Lung (tissue), 12 donors: ENCODE results near the gene GALK2. TPM values are rescaled to one million over a fixed set of nuclear protein-coding genes. Genes with fewer than 3 reads are reported as not detected.
"Not testable (repeated sequence)": the region's sequence is repeated elsewhere in the genome, so short reads cannot be mapped to it uniquely, and the experiment has no call there.

Experiments
- ATAC-seq: fragments of 200-7000 bp; cut with Tn5 transposase; one replicate; pipeline ENCODE4 v1.9.1; 2020; ENCODE audit warnings: moderate number of reproducible peaks; ENCODE audit not compliant: insufficient read depth, low FRiP score
- DNase-seq, 3 donors: peaks; one replicate each; pipeline ENCODE4 v3.0.0-alpha.2; 2013 to 2017
- H3K27ac ChIP-seq, 2 donors: one replicate each; pipeline ENCODE4 v1.5.1; 2013; ENCODE audit warnings: mild to moderate bottlenecking in 2 of 2, moderate library complexity in 2 of 2, control low read depth in 1 of 2, inconsistent platforms in 1 of 2, low read depth in 1 of 2, low read length in 1 of 2
- H3K27me3 ChIP-seq, 3 donors: one replicate each; pipeline ENCODE4 v1.5.1; 2013; ENCODE audit warnings: low read length in 2 of 3; ENCODE audit not compliant: control insufficient read depth in 3 of 3, insufficient read depth in 3 of 3
- H3K36me3 ChIP-seq, 4 donors: one replicate each; pipeline ENCODE4 v1.5.1; 2013; ENCODE audit warnings: low read length in 4 of 4, mild to moderate bottlenecking in 1 of 4, moderate library complexity in 1 of 4; ENCODE audit not compliant: control insufficient read depth in 4 of 4, insufficient read depth in 4 of 4
- H3K4me1 ChIP-seq, 5 donors: one replicate each; pipeline ENCODE4 v1.5.1; 2013; ENCODE audit warnings: low read length in 5 of 5, mild to moderate bottlenecking in 2 of 5, moderate library complexity in 1 of 5; ENCODE audit not compliant: control insufficient read depth in 5 of 5, insufficient read depth in 5 of 5
- H3K4me3 ChIP-seq: one replicate; pipeline ENCODE4 v1.5.1; 2013; ENCODE audit warnings: mild to moderate bottlenecking, control low read depth, moderate library complexity
- H3K9ac ChIP-seq, 2 donors: one replicate each; pipeline ENCODE4 v1.5.1; 2013; ENCODE audit warnings: low read length in 2 of 2, control low read depth in 1 of 2; ENCODE audit not compliant: insufficient read depth in 1 of 2
- H3K9me3 ChIP-seq, 4 donors: one replicate each; pipeline ENCODE4 v1.5.1; 2013; ENCODE audit warnings: low read length in 3 of 4, mild to moderate bottlenecking in 1 of 4, moderate library complexity in 1 of 4; ENCODE audit not compliant: control insufficient read depth in 4 of 4, insufficient read depth in 3 of 4
- WGBS, 2 donors: extraction: QIAGEN DNeasy Blood & Tissue Kit; methylation state at CpG; one replicate each; pipeline ENCODE4 v1.1.7; 2013; 5-methylcytosine and 5-hydroxymethylcytosine counted together
- polyA plus RNA-seq, 2 donors: library from polyadenylated mRNA; stranded (reverse); fragments of 200-250 nt; gene quantifications; one replicate each; pipeline ENCODE4 v1.2.1, GENCODE V29; 2013
- total RNA-seq, 2 donors: library from RNA; depleted of rRNA in 1 of 2; stranded (reverse); fragments of >200 nt in 1 of 2; gene quantifications; one replicate each; pipeline ENCODE4 v1.2.1, GENCODE V29; 2014 to 2021
- TF ChIP-seq, protein P1 (sequence below): IDR thresholded peaks from 2 replicates; pipeline ENCODE4 v1.5.1; 2012; ENCODE audit warnings: mild to moderate bottlenecking; ENCODE audit errors: control extremely low read depth, extremely low read depth
- donor health status: control.
- donor health status: control.
- donor health status: Bipolar disorder and iron deficiency.
- donor health status: healthy.
- donor health status: DM: yes; HTN: yes; CAD: no.

The GALK2 gene
- total and polyA plus RNA-seq, 4 donors: 12.4 to 44.8 (median 34.0) TPM

DNA sequence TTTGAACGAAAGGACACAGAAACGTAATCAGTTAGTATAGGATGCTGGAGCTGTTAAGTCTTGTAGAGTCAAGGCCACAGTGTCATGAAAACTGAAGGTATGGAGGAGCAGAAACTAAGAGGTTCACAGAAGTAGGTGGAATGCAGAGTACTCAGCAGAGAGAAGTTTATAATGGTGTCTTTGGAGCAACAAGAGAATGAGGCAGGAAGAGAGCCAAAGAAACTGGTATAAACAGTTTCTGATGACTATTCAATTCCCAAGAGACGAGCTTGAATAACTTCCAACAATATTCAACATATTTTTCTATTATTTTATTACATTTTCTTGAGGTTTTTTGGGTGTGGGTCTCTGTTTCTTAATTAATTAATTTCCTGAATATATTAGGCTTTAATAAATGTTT is 29.6 kb downstream of the GALK2 start:
- TF ChIP-seq, protein P1, sequence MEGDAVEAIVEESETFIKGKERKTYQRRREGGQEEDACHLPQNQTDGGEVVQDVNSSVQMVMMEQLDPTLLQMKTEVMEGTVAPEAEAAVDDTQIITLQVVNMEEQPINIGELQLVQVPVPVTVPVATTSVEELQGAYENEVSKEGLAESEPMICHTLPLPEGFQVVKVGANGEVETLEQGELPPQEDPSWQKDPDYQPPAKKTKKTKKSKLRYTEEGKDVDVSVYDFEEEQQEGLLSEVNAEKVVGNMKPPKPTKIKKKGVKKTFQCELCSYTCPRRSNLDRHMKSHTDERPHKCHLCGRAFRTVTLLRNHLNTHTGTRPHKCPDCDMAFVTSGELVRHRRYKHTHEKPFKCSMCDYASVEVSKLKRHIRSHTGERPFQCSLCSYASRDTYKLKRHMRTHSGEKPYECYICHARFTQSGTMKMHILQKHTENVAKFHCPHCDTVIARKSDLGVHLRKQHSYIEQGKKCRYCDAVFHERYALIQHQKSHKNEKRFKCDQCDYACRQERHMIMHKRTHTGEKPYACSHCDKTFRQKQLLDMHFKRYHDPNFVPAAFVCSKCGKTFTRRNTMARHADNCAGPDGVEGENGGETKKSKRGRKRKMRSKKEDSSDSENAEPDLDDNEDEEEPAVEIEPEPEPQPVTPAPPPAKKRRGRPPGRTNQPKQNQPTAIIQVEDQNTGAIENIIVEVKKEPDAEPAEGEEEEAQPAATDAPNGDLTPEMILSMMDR: no peak
- H3K4me1 ChIP-seq: peaks cover 0 to 10% (median 4%) of the 10 kb centered on the region in 5 donors
- ATAC-seq (no peak), DNase-seq (peak in 2 of 3 donors; percentile 14 to 49)
- peaks cover 0 to 6% (median 3%) of the 10 kb centered on the region in 4 donors for H3K36me3 ChIP-seq
- WGBS, 2 donors: 63 to 70% methylated on average over 3 of the region's 3 CpGs
- H3K4me3 ChIP-seq: no peak overlapping the region
- no peaks in the 10 kb centered on the region for H3K27me3 ChIP-seq
- no peak overlapping the region for H3K27ac ChIP-seq
- H3K9ac ChIP-seq: no peak overlapping the region
- no peaks in the 10 kb centered on the region for H3K9me3 ChIP-seq

DNA sequence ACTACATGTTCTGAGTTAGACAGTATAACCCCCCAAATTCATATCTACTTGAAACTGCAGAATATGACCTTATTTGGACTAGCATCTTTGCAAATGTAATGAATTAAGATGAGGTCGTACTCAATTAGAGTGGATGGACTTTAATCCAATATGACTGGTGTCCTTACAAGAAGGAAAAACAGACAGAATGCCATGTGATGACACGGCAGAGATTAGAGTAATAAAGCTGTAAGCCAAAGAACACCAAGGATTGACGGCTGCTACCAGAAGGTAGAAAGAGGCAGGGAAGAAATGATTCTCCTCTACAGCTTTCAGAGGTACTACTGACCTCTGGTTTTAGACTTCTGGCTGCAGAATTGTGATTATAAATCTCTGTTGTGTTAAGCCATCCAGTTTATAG is 30.3 kb downstream of the GALK2 start:
- DNase-seq (no peak), ATAC-seq (no peak)
- H3K27me3 ChIP-seq: no peaks in the 10 kb centered on the region
- TF ChIP-seq, protein P1: no peak
- H3K36me3 ChIP-seq: peaks cover 0 to 6% (median 4%) of the 10 kb centered on the region in 4 donors
- no peak overlapping the region for H3K9ac ChIP-seq
- no peaks in the 10 kb centered on the region for H3K9me3 ChIP-seq
- H3K4me1 ChIP-seq: peaks cover 0 to 10% (median 4%) of the 10 kb centered on the region in 5 donors
- no peak overlapping the region for H3K4me3 ChIP-seq
- H3K27ac ChIP-seq: no peak overlapping the region
- WGBS, 2 donors: 91 to 94% methylated on average over 3 of the region's 3 CpGs

DNA sequence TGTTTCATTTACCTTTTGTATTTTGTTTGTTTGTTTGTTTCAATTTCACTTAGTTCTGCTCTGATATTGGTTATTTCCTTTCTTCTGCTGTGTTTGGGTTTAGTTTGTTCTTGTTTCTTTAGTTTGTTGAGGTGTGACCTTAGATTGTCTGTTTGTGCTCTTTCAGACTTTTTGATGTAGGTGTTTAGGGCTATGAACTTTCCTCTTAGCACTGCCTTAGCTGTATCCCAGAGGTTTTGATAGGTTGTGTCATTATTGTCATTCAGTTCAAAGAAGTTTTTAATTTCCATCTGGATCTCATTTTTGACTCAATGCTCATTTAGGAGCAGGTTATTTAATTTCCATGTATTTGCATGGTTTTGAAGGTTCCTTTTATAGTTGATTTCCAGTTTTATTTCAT is 38.1 kb downstream of the GALK2 start:
- H3K4me3 ChIP-seq, H3K36me3 ChIP-seq, DNase-seq, H3K27ac ChIP-seq, H3K4me1 ChIP-seq, H3K9ac ChIP-seq, H3K9me3 ChIP-seq, ATAC-seq, H3K27me3 ChIP-seq: not testable (repeated sequence)

DNA sequence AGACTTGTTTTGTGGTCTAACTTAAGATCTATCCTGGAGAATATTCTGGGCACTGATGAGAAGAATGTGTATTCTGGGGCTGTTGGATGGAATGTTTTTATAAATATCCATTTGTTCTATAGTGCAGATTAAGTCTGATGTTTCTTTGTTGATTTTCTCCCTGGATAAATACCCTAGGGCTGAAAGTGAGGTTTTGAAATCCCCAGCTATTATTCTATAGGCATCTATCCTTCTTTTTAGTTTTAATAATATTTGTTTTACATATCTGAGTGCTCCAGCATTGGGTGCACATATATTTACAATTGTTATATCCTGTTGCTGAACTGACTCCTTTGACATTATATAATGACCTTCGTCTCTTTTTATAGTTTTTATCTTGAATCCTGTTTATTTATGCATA is 42.9 kb downstream of the GALK2 start:
- Histone ChIP-seq H3K9ac (no peak overlapping the region), H3K4me1 (peaks cover 0 to 6% (median 0%) of the 10 kb centered on the region in 5 donors), H3K27ac (no peak overlapping the region), H3K36me3 (peaks cover 0 to 5% (median 0%) of the 10 kb centered on the region in 4 donors), H3K4me3 (no peak overlapping the region), H3K9me3 (peaks cover 0 to 3% (median 2%) of the 10 kb centered on the region in 4 donors), H3K27me3 (no peaks in the 10 kb centered on the region)
- DNase-seq (no peak), ATAC-seq (no peak)
- TF ChIP-seq, protein P1: no peak
- WGBS, 2 donors: 71 to 78% methylated on average over 1 of the region's 1 CpG
